GM19467 (cell line): Measurements from ENCODE around the gene INTS1.

ENCODE experiments used
- ATAC-seq: cut with Tn5 transposase; IDR thresholded peaks from one replicate; pipeline ENCODE4 v1.9.1; 2021; ENCODE audit warnings: mild to moderate bottlenecking, moderate library complexity; ENCODE audit not compliant: unreplicated experiment

Gene INTS1

DNA sequence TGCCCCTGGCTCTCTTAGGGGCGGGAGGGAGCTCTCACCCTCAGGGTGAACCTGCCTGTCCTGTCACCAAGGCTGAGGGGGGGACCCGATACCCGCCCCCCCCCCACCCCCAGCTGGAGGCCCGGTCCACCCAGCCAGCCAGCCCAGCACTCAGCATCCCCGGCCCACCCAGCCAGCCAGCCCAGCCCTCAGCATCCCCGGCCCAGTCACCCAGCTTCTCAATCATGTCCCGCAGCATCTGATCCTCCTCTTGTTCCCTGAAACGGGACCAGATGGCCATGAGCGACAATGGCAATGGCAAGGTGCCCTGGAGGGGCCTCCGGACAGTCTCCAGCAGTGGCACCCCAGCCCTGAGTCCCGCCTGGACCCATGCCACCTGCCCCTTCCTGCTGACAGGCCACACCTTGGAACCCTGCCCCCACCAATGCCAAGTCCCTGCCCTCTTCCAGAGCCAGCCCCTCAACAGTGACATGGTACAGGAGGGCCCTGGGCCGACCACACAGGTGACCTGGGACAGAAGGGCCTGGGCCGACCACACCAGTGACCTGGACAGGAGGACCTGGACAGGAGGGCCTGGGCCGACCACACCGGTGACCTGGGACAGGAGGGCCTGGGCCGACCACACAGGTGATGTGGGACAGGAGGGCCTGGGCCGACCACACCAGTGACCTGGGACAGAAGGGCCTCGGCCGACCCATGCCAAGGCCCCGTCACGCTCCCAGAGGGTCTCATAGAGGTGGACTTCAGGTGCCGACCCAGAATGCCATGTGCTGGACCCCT lies 69.1 kb downstream of the INTS1 start:
- ATAC-seq = no peak

DNA sequence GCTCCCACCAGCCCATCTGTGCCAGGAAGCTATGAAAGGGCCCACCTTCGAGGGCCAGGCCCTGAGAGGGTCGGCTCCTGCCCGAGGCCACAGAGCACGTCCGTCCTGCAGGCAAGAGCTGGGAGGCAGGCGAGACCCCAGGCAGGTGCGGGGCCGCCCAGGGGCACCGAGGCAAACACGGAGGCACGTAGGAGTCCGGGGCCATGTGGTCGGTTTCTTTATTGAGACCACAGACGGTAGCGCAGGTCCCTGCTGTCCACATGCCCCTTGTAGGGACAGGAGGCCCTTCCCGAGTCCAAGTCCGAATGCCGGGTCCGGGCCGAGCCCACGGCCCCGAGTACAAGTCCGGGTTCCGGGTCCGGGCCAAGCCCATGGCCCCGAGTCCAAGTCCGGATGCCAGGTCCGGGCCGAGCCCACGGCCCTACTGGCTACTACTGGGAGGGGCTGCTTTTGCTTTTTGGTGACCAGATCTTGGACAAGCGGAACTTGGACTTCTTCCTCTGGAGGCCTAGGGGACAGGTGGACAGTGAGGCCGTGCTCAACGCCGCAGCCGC lies 69.9 kb downstream of the INTS1 start:
- no peak for ATAC-seq

DNA sequence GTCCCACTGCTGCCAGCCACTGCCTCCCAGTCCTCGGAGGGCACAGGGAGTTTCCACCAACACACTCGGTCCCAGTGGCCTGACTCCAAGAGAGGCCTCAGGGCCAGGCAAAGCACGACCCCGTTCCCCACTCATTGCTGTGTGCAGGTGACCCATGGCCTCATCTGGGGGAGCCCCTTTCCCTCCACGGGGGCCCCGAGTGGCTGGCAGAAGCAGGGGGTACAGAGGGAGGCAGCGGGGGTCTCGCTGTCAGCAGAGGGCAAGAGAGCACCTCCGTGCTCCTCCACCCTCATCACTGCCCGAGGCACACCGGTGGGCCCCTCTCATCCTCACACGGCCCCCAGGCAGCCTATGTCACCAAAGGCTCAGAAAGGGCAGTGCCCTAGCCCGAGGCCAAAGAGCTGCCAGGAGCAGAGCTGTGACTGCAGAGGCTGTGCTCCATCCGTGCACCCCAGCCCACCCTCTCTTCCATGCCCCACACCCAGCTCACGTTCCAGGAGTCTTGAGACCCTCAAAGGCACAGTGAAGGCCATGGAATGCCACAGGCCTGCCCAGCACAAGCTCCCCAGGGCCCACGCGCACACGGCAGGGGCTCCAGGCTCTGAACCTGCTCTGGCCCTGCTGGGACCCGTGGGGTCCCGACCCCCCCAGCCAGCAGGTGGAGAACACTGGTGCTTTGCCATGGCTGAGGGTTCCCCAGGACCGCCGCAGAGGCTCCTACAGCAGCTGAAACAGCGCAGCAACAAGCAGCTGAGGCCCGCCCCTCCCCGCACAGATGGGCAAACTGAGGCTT lies 70.9 kb downstream of the INTS1 start:
- ATAC-seq = no peak

DNA sequence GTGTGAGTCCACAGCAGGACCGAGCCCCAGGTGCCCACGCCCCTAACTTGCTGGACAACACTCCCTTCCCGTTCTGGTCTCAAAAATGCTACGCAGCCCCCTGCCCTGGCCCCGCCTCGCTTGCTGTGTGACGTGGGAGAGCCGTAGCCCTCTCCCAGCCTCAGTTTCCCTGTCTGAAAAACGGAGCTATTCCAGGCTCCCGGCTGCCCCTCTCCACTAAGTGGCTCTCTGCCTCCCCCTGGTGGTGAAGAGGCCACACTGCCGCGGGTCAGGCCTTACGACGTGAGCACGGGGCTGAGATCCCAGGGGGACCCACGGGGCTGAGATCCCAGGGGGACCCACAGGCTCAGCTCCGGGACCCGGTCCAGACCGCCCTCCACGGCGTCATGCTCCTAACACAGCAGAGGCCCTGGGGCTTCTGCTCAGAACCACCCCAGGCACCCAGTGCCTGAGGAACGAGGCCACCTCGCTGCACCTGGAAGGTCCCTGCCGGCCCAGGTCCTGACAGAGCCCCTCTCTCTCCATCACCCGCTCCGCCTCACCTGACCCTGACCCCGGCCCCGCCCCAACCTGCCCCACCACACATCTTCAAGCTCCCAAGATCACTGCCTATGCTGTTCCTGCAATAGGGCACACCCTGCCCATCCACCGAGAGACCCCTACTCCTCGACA lies 71.6 kb downstream of the INTS1 start:
- no peak for ATAC-seq

DNA sequence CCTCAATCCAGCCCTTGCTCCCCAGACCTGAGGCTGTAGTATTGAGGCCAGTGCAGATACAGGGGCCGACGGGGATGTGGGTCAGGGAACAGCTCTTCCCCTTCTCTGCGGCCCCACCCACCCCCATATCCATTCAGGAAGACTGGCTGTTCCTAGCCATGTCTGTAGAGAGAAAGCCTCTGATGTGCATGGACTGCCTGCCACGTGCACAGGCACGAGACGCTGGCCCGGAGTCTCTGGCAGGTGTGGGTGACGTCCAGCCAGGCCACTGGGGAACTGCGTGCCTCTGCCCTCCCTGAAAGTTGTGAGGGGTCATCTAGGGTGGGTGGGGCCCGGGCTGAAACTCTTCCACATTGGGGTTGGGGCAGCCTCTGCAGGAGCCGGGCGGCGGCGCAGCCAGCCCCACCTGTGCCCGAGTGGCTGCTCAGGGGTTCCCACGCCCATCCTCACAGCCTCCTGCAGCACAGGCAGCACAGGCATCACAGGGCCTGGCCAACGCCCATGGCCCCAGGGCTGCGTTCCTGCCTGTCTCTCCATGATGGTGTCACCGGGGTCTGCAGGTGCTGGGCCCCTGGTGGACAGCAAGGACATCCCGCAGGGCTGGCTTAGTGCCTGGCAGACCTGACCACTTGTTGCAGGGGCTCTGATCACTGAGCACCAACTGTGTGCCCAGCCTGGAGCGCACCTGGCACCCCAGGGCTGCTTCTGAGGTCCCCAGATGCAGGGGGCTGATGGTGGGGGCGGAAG lies 72.4 kb downstream of the INTS1 start:
- no peak for ATAC-seq

DNA sequence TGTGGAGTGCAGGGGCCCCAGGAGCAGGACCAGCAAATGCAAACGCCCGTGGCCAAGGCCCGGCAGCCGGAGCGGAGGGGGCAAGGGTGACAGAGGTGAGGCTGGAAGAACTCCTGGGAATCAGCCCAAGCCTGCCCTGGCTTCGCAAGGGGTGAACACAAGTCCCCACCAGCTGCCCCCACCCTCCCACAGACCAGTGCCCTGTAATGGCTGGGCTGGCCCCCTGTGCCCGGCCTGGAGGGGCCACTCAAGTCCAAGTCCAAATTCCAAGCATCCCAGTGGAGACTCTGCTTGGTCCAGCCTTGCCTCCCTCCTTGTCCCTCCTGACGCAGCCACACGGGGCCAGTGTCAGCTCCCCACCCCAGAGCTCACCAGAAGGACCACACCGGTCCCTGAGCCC lies 73.0 kb downstream of the INTS1 start:
- ATAC-seq = no peak

DNA sequence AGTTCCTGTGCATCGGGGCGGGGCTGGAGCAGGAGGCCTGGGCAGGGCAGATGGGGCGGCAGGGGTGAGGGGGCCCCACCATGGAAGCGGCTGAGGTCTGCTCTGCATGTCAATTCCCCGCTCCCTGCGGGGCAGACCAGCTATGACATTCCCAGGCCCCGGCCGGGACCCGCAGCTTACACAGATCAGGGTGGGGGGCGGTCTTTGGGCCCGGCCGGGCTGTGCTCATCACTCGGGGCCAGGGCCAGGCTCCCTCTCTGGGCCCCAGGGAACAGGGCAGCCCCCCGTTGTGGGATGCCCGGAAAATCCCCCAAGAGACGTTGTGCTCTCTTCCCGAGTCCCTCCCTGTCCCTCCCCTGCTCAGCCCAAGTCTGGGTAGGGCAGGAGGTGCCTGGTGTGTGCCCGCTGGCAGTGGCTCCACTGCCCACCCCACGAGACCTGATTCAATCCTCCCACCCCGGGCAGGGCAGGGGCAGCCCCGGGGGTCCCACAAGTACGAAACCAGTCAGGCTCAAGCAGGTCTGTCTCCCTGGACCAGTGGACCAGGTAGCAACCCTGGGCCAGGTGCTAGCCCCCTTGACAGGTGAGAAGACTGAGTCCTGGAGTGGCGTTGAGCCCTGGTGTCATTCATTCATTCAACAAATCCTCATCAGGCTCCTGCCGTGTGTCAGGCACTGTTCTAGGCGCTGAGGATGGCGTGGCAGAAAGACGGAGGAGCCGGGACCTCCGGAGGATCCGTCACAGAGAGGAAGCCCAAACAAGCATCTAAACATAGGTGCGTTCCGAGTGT lies 73.9 kb downstream of the INTS1 start:
- no peak for ATAC-seq

DNA sequence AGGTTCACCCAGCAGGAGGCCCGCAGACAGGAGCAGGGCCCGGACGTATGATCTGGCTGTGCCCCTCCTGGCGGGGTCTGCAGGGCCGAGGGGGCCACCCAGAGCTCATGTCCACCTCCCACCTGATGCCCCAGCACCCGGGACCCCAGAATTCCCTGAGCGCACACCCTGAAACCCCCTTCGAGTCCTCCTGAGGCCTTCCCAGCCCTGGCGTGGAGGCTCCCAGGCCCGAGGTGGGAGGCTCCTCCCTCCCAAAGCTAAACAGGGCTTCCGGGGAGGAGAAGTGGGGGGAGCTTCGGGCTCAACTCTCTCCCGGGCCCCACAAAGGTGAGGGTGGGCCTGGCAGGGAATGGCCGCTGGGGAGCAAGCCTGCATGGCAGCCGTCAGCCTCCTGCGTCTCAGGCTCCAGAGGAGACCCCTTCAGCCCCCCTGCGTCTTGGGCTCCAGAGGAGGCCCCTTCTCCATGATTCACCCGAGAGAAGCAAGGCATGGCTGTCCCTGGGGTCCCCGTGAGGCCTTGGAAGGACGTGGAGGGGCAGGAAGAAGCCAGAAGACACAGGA lies 75.2 kb downstream of the INTS1 start:
- ATAC-seq = no peak

DNA sequence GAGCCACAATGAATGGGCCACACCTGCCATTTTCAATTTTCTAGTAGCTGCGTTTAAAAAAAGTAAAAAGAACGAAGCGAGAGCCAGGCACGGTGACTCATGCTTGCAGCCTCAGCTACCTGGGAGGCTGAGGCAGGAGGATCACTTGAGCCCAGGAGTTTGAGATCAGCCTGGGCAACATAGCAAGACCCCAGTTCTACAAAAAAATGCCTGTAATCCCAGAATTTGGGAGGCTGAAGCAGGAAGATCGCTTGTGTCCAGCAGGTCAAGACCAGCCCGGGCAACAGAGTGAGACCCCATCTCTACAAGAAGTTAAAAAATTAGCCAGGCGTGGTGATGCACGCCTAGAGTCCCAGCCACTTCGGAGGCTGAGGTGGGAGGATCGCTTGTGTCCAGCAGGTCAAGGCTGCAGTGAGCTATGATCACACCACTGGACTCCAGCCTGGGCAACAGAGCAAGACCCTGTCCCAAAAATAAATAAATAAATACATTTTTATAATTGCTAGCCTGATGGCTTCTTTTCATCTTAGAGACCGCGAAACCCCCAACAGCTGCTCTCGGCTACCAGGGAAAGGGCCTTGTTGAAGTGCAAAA lies 77.0 kb downstream of the INTS1 start:
- no peak for ATAC-seq

DNA sequence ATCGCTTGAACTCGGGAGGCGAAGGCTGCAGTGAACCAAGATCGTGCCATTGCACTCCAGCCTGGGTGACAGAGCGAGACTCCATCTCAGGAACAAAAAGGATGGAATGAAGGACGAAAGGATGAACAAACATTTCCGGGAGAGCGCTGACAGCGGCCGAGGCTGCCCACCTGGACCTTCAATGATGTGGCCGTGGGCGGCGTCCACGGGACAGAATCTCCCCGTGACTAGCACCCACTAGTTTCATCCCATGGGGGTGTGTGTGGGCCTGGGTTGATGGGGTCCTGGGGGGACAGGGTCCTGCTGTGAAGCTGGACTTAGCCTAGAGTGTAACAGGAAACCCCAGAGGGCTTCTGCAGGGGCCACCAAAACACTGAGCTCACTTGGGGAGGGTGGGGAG lies 77.7 kb downstream of the INTS1 start:
- ATAC-seq = no peak

DNA sequence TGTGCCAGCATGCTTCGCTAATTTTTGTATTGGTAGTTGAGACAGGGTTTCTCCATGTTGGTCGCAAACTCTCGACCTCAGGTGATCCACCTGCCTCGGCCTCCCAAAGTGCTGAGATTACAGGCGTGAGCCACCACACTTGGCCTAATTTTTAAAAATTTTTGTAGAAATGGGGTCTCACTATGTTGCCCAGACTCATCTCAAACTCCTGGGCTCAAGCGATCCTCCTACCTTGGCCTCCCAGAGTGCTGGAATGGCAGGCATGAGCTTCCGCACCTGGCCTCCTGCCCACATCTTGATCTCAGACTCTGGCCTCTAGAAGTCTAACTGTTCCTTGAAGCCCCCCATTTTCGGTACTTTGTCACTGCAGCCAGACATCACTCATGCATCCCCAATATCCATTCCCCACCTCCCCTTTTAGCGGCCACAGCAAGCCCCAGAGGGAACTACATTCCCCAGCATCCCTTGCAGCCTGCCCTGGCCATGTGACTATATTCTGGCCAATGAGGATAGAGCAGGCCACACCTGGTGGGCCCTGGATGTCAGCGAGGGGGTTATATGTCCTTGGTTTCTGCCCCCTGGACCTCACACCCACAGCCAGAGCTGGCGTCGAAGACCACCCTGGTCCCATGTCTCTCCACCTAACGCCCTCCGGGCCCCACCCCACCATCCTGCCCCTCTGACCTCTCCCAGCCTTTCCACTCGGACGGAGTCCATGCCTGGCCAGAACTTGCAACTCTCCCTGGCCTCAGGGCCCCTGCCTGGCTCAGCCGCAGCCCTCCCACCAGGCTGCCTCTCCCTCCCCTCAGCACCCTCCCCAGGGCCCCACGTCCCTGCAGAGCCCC lies 78.7 kb downstream of the INTS1 start:
- ATAC-seq = no peak

DNA sequence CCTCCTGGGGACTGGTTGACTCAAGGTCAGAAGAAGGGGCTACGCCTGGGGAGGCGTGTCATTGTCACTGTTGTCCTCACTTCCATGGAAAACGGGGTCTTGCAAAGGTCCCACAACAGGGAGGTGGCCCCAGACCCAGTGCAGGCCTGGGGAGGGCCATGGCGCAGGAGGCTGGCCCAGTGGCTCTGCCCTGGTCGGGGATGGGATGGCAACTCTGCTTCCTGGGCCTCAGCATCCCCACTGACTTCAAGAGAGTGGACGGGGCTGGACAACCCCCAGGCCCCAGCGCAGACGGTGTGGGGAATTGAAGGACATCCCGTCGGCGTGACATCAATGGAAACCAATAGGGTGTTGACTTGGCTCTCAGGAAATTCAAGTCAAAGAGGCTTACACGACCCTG lies 80.1 kb downstream of the INTS1 start:
- no peak for ATAC-seq

DNA sequence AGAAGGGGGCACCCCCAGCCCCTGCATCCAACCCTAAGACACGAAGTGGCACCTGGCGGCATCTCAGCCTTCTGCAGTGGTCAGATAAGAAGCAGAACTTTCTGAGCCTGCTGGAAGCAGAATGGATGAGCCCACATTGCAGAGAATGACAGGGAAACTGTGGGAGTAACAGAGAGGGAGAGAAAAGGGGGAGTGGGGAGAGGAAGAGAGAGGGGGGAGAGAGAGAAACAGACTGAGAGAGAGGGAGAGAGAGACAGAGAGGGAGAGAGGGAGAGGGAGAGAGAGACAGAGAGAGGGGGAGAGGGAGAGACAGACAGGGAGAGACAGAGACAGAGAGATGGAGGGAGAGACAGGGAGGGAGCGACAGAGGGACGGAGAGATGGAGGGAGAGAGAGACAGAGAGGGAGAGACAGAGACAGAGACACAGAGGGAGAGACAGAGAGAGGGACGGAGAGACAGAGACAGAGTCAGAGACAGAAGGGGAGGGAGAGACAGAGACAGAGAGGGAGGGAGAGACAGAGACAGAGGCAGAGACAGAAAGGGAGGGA lies 80.9 kb downstream of the INTS1 start:
- ATAC-seq = no peak

DNA sequence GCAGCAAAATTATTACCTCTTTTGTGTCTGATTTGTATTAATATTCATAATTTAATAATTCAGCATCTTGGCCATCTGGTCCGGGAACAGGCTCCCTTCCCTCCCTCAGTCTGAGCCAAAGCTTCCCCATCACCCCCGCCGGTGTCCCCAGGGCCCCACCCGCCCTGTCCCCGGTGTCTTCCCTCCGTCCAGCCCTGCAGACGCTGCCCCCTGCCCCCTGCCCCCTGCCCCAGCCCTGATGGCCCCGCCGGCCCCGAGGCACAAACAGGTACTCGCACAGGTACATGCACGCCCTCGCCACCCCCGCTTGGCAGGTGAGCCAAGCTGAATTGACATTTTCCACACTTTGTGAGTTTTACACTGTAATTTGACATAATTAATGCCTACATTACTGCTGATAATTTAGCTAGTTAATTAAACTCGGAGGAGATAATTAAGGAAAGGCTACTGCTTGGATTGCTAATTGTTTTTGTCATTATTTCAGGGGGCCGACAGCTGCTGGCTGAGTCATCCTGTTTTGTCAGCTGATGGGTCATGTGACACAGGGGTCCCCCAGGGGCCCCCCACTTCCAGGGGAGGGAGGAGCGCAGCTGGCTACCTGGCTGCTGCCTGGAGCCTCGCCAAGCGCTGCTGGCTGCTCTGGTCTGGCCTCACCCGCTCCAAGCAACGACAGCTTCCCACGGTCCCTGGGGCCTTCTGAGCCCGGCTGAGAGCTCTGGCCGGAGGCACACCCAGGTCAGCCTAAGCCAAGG lies 81.5 kb downstream of the INTS1 start:
- no peak for ATAC-seq

DNA sequence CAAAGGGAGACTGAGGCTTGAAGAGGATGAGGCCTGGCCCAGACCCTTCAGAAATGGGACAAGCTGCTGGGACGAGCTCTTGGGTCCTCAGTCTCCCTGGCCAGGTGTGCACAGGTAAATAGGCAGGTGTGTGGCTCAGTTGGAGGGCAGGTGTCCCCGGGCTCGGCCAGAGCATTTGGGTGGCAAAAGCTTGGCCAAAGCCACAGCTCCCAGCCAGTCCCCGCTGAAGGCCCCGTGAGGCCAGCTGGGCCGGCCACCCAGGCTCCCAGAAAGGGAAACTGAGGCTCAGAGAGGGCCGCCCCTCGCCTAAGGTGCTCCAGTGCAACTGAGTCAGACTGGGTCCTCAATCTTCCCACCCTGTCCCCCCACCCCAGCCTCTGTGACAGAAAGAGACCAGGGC lies 82.2 kb downstream of the INTS1 start:
- ATAC-seq = no peak

DNA sequence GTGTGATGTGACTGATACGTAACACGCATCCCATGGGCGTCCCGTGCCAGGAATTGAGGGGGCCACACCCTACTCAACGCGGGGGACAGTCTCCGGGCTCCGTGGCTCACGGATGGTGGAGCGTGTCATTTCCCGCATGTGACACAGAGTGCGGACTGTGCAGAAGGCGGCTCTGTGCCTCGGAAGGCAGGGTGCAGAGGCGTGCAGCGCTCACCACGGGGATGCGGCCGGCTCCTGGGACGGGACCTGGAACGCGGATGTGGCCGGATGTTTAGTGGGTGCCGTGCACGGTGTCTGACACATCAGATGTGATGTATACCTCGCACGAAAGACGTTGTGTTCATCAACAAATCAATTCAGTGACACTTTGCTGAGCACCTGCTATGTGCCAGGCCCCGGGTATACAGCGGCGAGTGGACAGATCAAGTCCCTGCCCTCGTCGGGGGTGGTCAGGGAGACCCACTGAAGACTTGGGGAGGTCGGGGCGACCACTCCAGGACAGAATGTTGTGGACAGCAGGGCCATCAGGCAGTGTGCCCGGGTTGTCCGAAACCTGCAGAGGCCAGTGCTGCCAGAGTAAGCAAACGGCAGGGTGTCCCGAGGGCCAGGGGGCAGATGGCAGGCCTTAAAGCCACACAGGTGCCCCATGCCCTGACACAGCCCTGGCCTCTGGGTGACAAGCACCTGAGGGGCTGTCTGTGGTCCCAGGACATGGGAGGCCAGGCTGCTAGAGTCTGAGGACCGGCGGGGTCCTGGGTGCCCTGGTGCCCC lies 83.0 kb downstream of the INTS1 start:
- no peak for ATAC-seq
